ENCODE data around the gene TFCP2L1.
A peak's percentile ranks its signal among the peaks of the same experiment; 100 is the strongest.
"Not testable (repeated sequence)": the region's sequence is repeated elsewhere in the genome, so short reads cannot be mapped to it uniquely, and the experiment has no call there.

The TFCP2L1 gene

GRCh38 chr2:121297866-121298265 is 12.9 kb upstream of the TFCP2L1 start:
- not testable (repeated sequence) for DNase-seq (ENCODE audit: low spot score); H2BK15ac ChIP-seq (ENCODE audit: low read length); H3K4me2 ChIP-seq (ENCODE audit: insufficient read depth, low read length, poor library complexity, severe bottlenecking); H2BK5ac ChIP-seq (ENCODE audit: low read length); H3K4ac ChIP-seq (ENCODE audit: low read length); H4K91ac ChIP-seq (ENCODE audit: low read depth, low read length, poor library complexity); H3K18ac ChIP-seq (ENCODE audit: low read length); H3K23ac ChIP-seq (ENCODE audit: low read depth, low read length, poor library complexity); H3K9me3 ChIP-seq (replicated peaks in 1 of 2; ENCODE audit: control insufficient read depth in 2 of 2, insufficient read depth in 1 of 2, low read depth in 1 of 2, low read length in 2 of 2); H2BK12ac ChIP-seq (ENCODE audit: low read length); H4K8ac ChIP-seq (ENCODE audit: low read depth, low read length); H3K4me1 ChIP-seq (ENCODE audit: control insufficient read depth in 2 of 2, insufficient read depth in 1 of 2, low read depth in 1 of 2, low read length in 2 of 2); H2BK120ac ChIP-seq (ENCODE audit: low read depth, low read length); H3K27me3 ChIP-seq (ENCODE audit: control insufficient read depth in 3 of 3, insufficient read depth in 3 of 3, low read depth in 1 of 3, low read length in 3 of 3); H3K36me3 ChIP-seq (replicated peaks in 1 of 2; ENCODE audit: control insufficient read depth in 2 of 2, insufficient read depth in 2 of 2, low read length in 2 of 2); H3K14ac ChIP-seq (ENCODE audit: low read length); H3K4me3 ChIP-seq (ENCODE audit: low read length in 2 of 2); H3K27ac ChIP-seq (replicated peaks; ENCODE audit: low read length); H3K79me1 ChIP-seq (ENCODE audit: low read depth, low read length); H3K9ac ChIP-seq (ENCODE audit: low read depth, low read length, poor library complexity); H2AFZ ChIP-seq (ENCODE audit: low read length); H2AK5ac ChIP-seq (ENCODE audit: low read depth, low read length)
- no CpG with 5 or more reads among the region's 5 CpGs for WGBS, 2 donors (ENCODE audit: extremely low coverage in 2 of 2, insufficient read length in 2 of 2, insufficient replicate concordance in 1 of 2)

- no peak for DNase-seq (ENCODE audit: low spot score)
Observed at GRCh38 chr2:121297217-121297830, 12.3 kb upstream of the TFCP2L1 start.

GRCh38 chr2:121295911-121296650 is 11.1 kb upstream of the TFCP2L1 start:
- H4K8ac ChIP-seq (ENCODE audit: low read depth, low read length) = no peak overlapping the region
- WGBS, 2 donors (ENCODE audit: extremely low coverage in 2 of 2, insufficient read length in 2 of 2, insufficient replicate concordance in 1 of 2) = no CpG with 5 or more reads among the region's 7 CpGs
- no peak overlapping the region for H2BK5ac ChIP-seq (ENCODE audit: low read length)
- peak overlapping the region in 1 of 2 donors; percentile 61 for H3K4me3 ChIP-seq (ENCODE audit: low read length in 2 of 2)
- no peak overlapping the region for H3K4ac ChIP-seq (ENCODE audit: low read length)
- H3K36me3 ChIP-seq (replicated peaks in 1 of 2; ENCODE audit: control insufficient read depth in 2 of 2, insufficient read depth in 2 of 2, low read length in 2 of 2) = no peaks in the 10 kb centered on the region
- H3K79me1 ChIP-seq (ENCODE audit: low read depth, low read length) = no peaks in the 10 kb centered on the region
- no peak overlapping the region for H4K91ac ChIP-seq (ENCODE audit: low read depth, low read length, poor library complexity)
- H2BK12ac ChIP-seq (ENCODE audit: low read length) = no peak overlapping the region
- H3K4me2 ChIP-seq (ENCODE audit: insufficient read depth, low read length, poor library complexity, severe bottlenecking) = no peak overlapping the region
- peak overlapping the region; percentile 36 for H3K9ac ChIP-seq (ENCODE audit: low read depth, low read length, poor library complexity)
- peak overlapping the region; percentile 8 for H3K23ac ChIP-seq (ENCODE audit: low read depth, low read length, poor library complexity)
- no peaks in the 10 kb centered on the region for H3K9me3 ChIP-seq (replicated peaks in 1 of 2; ENCODE audit: control insufficient read depth in 2 of 2, insufficient read depth in 1 of 2, low read depth in 1 of 2, low read length in 2 of 2)
- H3K27ac ChIP-seq (replicated peaks; ENCODE audit: low read length) = no peak overlapping the region
- H3K18ac ChIP-seq (ENCODE audit: low read length) = peak overlapping the region; percentile 68
- H2BK120ac ChIP-seq (ENCODE audit: low read depth, low read length) = no peak overlapping the region
- no peaks in the 10 kb centered on the region for H3K4me1 ChIP-seq (ENCODE audit: control insufficient read depth in 2 of 2, insufficient read depth in 1 of 2, low read depth in 1 of 2, low read length in 2 of 2)
- DNase-seq (ENCODE audit: low spot score) = no peak
- peak overlapping the region; percentile 2 for H2AK5ac ChIP-seq (ENCODE audit: low read depth, low read length)
- H3K27me3 ChIP-seq (ENCODE audit: control insufficient read depth in 3 of 3, insufficient read depth in 3 of 3, low read depth in 1 of 3, low read length in 3 of 3) = peaks cover 0 to 9% (median 0%) of the 10 kb centered on the region in 3 experiments
- no peak overlapping the region for H3K14ac ChIP-seq (ENCODE audit: low read length)
- no peak overlapping the region for H2AFZ ChIP-seq (ENCODE audit: low read length)
- H2BK15ac ChIP-seq (ENCODE audit: low read length) = no peak overlapping the region

More at GRCh38 chr2:121297217-121297830, 12.3 kb upstream of the TFCP2L1 start:
- no peak overlapping the region for H2BK5ac ChIP-seq (ENCODE audit: low read length)
- no peaks in the 10 kb centered on the region for H3K79me1 ChIP-seq (ENCODE audit: low read depth, low read length)
- peak overlapping the region; percentile 60 for H3K18ac ChIP-seq (ENCODE audit: low read length)
- no peaks in the 10 kb centered on the region for H3K36me3 ChIP-seq (replicated peaks in 1 of 2; ENCODE audit: control insufficient read depth in 2 of 2, insufficient read depth in 2 of 2, low read length in 2 of 2)
- H4K8ac ChIP-seq (ENCODE audit: low read depth, low read length) = no peak overlapping the region
- H3K27ac ChIP-seq (replicated peaks; ENCODE audit: low read length) = no peak overlapping the region
- no peak overlapping the region for H3K23ac ChIP-seq (ENCODE audit: low read depth, low read length, poor library complexity)
- no peak overlapping the region for H2BK120ac ChIP-seq (ENCODE audit: low read depth, low read length)
- no peak overlapping the region for H2AK5ac ChIP-seq (ENCODE audit: low read depth, low read length)
- H4K91ac ChIP-seq (ENCODE audit: low read depth, low read length, poor library complexity) = no peak overlapping the region
- H2BK15ac ChIP-seq (ENCODE audit: low read length) = no peak overlapping the region
- H3K4me1 ChIP-seq (ENCODE audit: control insufficient read depth in 2 of 2, insufficient read depth in 1 of 2, low read depth in 1 of 2, low read length in 2 of 2) = no peaks in the 10 kb centered on the region
- H3K14ac ChIP-seq (ENCODE audit: low read length) = peak overlapping the region; percentile 77
- no peak overlapping the region for H2BK12ac ChIP-seq (ENCODE audit: low read length)
- no peak overlapping the region for H3K4ac ChIP-seq (ENCODE audit: low read length)
- H3K4me3 ChIP-seq (ENCODE audit: low read length in 2 of 2) = no peak overlapping the region
- no peak overlapping the region for H3K9ac ChIP-seq (ENCODE audit: low read depth, low read length, poor library complexity)
- H3K27me3 ChIP-seq (ENCODE audit: control insufficient read depth in 3 of 3, insufficient read depth in 3 of 3, low read depth in 1 of 3, low read length in 3 of 3) = peaks cover 0 to 6% (median 0%) of the 10 kb centered on the region in 3 experiments
- no peak overlapping the region for H3K4me2 ChIP-seq (ENCODE audit: insufficient read depth, low read length, poor library complexity, severe bottlenecking)
- H3K9me3 ChIP-seq (replicated peaks in 1 of 2; ENCODE audit: control insufficient read depth in 2 of 2, insufficient read depth in 1 of 2, low read depth in 1 of 2, low read length in 2 of 2) = no peaks in the 10 kb centered on the region
- WGBS, 2 donors (ENCODE audit: extremely low coverage in 2 of 2, insufficient read length in 2 of 2, insufficient replicate concordance in 1 of 2) = no CpG with 5 or more reads among the region's 9 CpGs
- H2AFZ ChIP-seq (ENCODE audit: low read length) = no peak overlapping the region

Data from neuronal stem cell (in vitro differentiated cells).